Stomach smooth muscle (tissue), 2 donors: ENCODE measurements around the gene C3.

ENCODE experiments used
- H3K27ac ChIP-seq: one replicate; pipeline ENCODE4 v1.7.0; 2013; ENCODE audit warnings: mild to moderate bottlenecking, low read length, inconsistent platforms
- H3K27me3 ChIP-seq, 2 donors: one replicate each; pipeline ENCODE4 v1.7.0; 2013; ENCODE audit warnings: low read length in 2 of 2; ENCODE audit not compliant: insufficient read depth in 2 of 2, control insufficient read depth in 1 of 2
- H3K36me3 ChIP-seq, 2 donors: one replicate each; pipeline ENCODE4 v1.7.0; 2013; ENCODE audit warnings: low read length in 2 of 2; ENCODE audit not compliant: control insufficient read depth in 2 of 2, insufficient read depth in 2 of 2
- H3K4me1 ChIP-seq: one replicate; pipeline ENCODE4 v1.7.0; 2013; ENCODE audit warnings: low read length; ENCODE audit not compliant: control insufficient read depth, insufficient read depth
- H3K4me3 ChIP-seq, 2 donors: one replicate each; pipeline ENCODE4 v1.7.0; 2013; ENCODE audit warnings: low read length in 2 of 2
- H3K9ac ChIP-seq, 2 donors: one replicate each; pipeline ENCODE4 v1.7.0; 2013; ENCODE audit warnings: low read length in 2 of 2, mild to moderate bottlenecking in 1 of 2
- H3K9me3 ChIP-seq, 2 donors: one replicate each; pipeline ENCODE4 v1.7.0; 2013; ENCODE audit warnings: low read length in 2 of 2; ENCODE audit not compliant: control insufficient read depth in 2 of 2
- donor health status: healthy.
- donor health status: Pancreatic carcinoma.

The C3 gene

GRCh38 chr19:6744381-6745301 lies 24.2 kb upstream of the C3 start:
- peak overlapping the region; percentile 29 to 36 for H3K9ac ChIP-seq
- H3K27me3 ChIP-seq, result no peaks in the 10 kb centered on the region
- H3K4me1 ChIP-seq, result peaks cover 46% of the 10 kb centered on the region
- peak overlapping the region; percentile 87 for H3K27ac ChIP-seq
- H3K9me3 ChIP-seq, result no peaks in the 10 kb centered on the region
- peak overlapping the region; percentile 2 to 52 for H3K4me3 ChIP-seq
- H3K36me3 ChIP-seq, result peaks cover 17 to 18% of the 10 kb centered on the region in 2 donors

- peaks cover 51% of the 10 kb centered on the region for H3K4me1 ChIP-seq
- H3K4me3 ChIP-seq, result peak overlapping the region; percentile 2 to 52
These were observed 23.4 kb upstream of the C3 start for GRCh38 chr19:6743714-6744380.

GRCh38 chr19:6743066-6743465 lies 22.6 kb upstream of the C3 start:
- Histone ChIP-seq H3K9ac (no peak overlapping the region), H3K36me3 (peaks cover 7 to 11% of the 10 kb centered on the region in 2 donors), H3K27me3 (no peaks in the 10 kb centered on the region), H3K4me3 (peak overlapping the region; percentile 15 to 32), H3K4me1 (peaks cover 59% of the 10 kb centered on the region), H3K27ac (no peak overlapping the region), H3K9me3 (no peaks in the 10 kb centered on the region)

More at GRCh38 chr19:6743714-6744380, 23.4 kb upstream of the C3 start:
- no peaks in the 10 kb centered on the region for H3K27me3 ChIP-seq
- H3K9me3 ChIP-seq, result no peaks in the 10 kb centered on the region
- peak overlapping the region; percentile 29 to 36 for H3K9ac ChIP-seq
- peak overlapping the region; percentile 87 for H3K27ac ChIP-seq
- H3K36me3 ChIP-seq, result peaks cover 11 to 12% of the 10 kb centered on the region in 2 donors

- Histone ChIP-seq H3K9me3 (no peaks in the 10 kb centered on the region), H3K27ac (peak overlapping the region; percentile 75), H3K4me3 (peak overlapping the region; percentile 78 to 88), H3K9ac (peak overlapping the region; percentile 69 to 75), H3K4me1 (peaks cover 67% of the 10 kb centered on the region), H3K36me3 (no peaks in the 10 kb centered on the region), H3K27me3 (no peaks in the 10 kb centered on the region)
These were observed 20.3 kb upstream of the C3 start for GRCh38 chr19:6740589-6741343.

GRCh38 chr19:6739883-6740588 lies 19.6 kb upstream of the C3 start:
- Histone ChIP-seq H3K27me3 (no peaks in the 10 kb centered on the region), H3K27ac (peak overlapping the region; percentile 75), H3K9me3 (no peaks in the 10 kb centered on the region), H3K4me1 (peaks cover 65% of the 10 kb centered on the region), H3K4me3 (peak overlapping the region; percentile 78 to 88), H3K36me3 (no peaks in the 10 kb centered on the region), H3K9ac (peak overlapping the region; percentile 69 to 75)

- H3K9ac ChIP-seq, result peak within 1 kb of the TSS; percentile 75 to 78
- H3K4me3 ChIP-seq, result peak within 1 kb of the TSS; percentile 78 to 88
- no peaks in the 10 kb centered on the region for H3K9me3 ChIP-seq
- peaks cover 59% of the 10 kb centered on the region for H3K4me1 ChIP-seq
- H3K36me3 ChIP-seq, result no peaks in the 10 kb centered on the region
- H3K27me3 ChIP-seq, result no peaks in the 10 kb centered on the region
- H3K27ac ChIP-seq, result peak within 1 kb of the TSS; percentile 97
These were observed 19.0 kb upstream of the C3 start, which contains the start of gene TRIP10 for GRCh38 chr19:6739390-6739882. TRIP10 (plus strand) TSS chr19:6739680; CDS start chr19:6739762, 82 bp downstream.

- H3K9me3 ChIP-seq, result no peaks in the 10 kb centered on the region
- H3K27me3 ChIP-seq, result no peaks in the 10 kb centered on the region
- peak overlapping the region; percentile 49 to 78 for H3K9ac ChIP-seq
- H3K36me3 ChIP-seq, result no peaks in the 10 kb centered on the region
- peak overlapping the region; percentile 68 to 85 for H3K4me3 ChIP-seq
- H3K27ac ChIP-seq, result peak overlapping the region; percentile 97
- peaks cover 54% of the 10 kb centered on the region for H3K4me1 ChIP-seq
These were observed 18.4 kb upstream of the C3 start for GRCh38 chr19:6738787-6739389.

- H3K9ac ChIP-seq, result peak overlapping the region; percentile 49 to 78
These were observed 17.7 kb upstream of the C3 start for GRCh38 chr19:6737873-6738786.

More at GRCh38 chr19:6737873-6738786, 17.7 kb upstream of the C3 start:
- Histone ChIP-seq H3K4me3 (peak overlapping the region; percentile 68 to 85), H3K9me3 (no peaks in the 10 kb centered on the region), H3K36me3 (peaks cover 0 to under 1% of the 10 kb centered on the region in 2 donors), H3K27me3 (no peaks in the 10 kb centered on the region), H3K4me1 (peaks cover 47% of the 10 kb centered on the region), H3K27ac (peak overlapping the region; percentile 97)
